ENCODE measurements around the gene BOLA1.

DNA sequence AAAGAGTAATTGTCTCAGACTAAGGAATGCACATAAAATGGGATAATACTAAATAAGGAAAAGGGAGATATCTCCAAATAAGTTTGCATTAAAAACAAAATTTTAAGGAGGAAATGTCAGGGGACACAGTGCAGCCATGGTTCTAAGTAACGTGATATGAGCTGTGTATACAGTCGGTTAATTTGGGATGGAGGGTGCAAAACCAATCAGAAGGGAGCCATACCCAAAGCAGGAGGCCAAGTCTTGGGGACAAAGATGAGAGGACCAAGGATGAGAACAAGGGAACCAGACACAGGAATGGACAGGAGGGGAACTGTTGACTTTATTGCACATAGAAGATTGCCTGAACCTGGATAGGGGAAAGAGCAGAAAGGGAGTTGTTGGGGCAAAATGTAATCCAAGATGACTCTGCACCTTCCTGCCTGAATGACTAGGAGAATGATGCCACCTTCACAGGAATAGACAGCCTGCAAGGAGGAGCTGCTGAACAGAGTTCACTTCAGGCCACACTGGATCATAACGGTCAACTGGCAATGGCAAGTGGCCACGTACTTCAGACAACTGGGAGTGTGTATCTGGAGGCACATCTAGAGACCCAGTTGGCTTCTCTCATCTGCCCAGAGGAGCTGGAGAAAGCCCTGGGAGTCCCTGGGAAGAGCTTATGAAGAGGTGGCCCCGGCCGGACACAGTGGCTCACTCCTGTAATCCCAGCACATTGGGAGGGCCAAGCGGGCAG lies 22.0 kb upstream of the BOLA1 start:
- TF ChIP-seq, protein P1, sequence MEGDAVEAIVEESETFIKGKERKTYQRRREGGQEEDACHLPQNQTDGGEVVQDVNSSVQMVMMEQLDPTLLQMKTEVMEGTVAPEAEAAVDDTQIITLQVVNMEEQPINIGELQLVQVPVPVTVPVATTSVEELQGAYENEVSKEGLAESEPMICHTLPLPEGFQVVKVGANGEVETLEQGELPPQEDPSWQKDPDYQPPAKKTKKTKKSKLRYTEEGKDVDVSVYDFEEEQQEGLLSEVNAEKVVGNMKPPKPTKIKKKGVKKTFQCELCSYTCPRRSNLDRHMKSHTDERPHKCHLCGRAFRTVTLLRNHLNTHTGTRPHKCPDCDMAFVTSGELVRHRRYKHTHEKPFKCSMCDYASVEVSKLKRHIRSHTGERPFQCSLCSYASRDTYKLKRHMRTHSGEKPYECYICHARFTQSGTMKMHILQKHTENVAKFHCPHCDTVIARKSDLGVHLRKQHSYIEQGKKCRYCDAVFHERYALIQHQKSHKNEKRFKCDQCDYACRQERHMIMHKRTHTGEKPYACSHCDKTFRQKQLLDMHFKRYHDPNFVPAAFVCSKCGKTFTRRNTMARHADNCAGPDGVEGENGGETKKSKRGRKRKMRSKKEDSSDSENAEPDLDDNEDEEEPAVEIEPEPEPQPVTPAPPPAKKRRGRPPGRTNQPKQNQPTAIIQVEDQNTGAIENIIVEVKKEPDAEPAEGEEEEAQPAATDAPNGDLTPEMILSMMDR (IDR thresholded peaks at IDR 0.05; ENCODE audit: borderline replicate concordance, extremely low read depth, low read length, poor library complexity, severe bottlenecking): no peak
- TF ChIP-seq EZH2 (IDR thresholded peaks at IDR 0.05; ENCODE audit: borderline replicate concordance, low read depth, low read length, severe bottlenecking): no peak
